Hepatocyte (in vitro differentiated cells): ENCODE measurements around the gene ZNF469. TPM values are rescaled to one million over a fixed set of nuclear protein-coding genes. Genes with fewer than 3 reads are reported as not detected.

ENCODE experiments used
- DNase-seq: peaks from one replicate; pipeline ENCODE4 v3.0.0-alpha.2; 2016; ENCODE audit warnings: low spot score
- H2AFZ ChIP-seq: fragments of 200-600 bp; sonication (generic); 2 replicates; pipeline ENCODE4 v1.6.0; 2016; ENCODE audit warnings: antibody characterized with exemption, mild to moderate bottlenecking
- H3K27ac ChIP-seq: fragments of 200-600 bp; sonication (generic); 2 replicates; pipeline ENCODE4 v1.5.1; 2016; ENCODE audit warnings: mild to moderate bottlenecking
- H3K27me3 ChIP-seq: fragments of 200-600 bp; sonication (generic); 2 replicates; pipeline ENCODE4 v1.6.1; 2016
- H3K36me3 ChIP-seq: fragments of 200-600 bp; sonication (generic); replicated peaks from 2 replicates; pipeline ENCODE4 v1.5.1; 2016; ENCODE audit warnings: low read depth; ENCODE audit not compliant: insufficient read depth
- H3K4me1 ChIP-seq: fragments of 200-600 bp; sonication (generic); 2 replicates; pipeline ENCODE4 v1.5.1; 2016; ENCODE audit warnings: mild to moderate bottlenecking, moderate library complexity; ENCODE audit not compliant: insufficient read depth
- H3K4me2 ChIP-seq: fragments of 200-600 bp; sonication (generic); 2 replicates; pipeline ENCODE4 v1.6.0; 2016
- H3K4me3 ChIP-seq: fragments of 200-600 bp; sonication (generic); 2 replicates; pipeline ENCODE4 v1.5.1; 2016; ENCODE audit warnings: mild to moderate bottlenecking
- H3K79me2 ChIP-seq: fragments of 200-600 bp; sonication (generic); 2 replicates; pipeline ENCODE4 v1.6.0; 2017; ENCODE audit warnings: mild to moderate bottlenecking
- H3K9me2 ChIP-seq: fragments of 200-600 bp; sonication (generic); replicated peaks from 2 replicates; pipeline ENCODE4 v1.6.0; 2017; ENCODE audit warnings: mild to moderate bottlenecking; ENCODE audit not compliant: insufficient read depth
- H3K9me3 ChIP-seq: fragments of 200-600 bp; sonication (generic); 2 replicates; pipeline ENCODE4 v1.5.1; 2016; ENCODE audit warnings: low read depth, mild to moderate bottlenecking
- H4K20me1 ChIP-seq: fragments of 200-600 bp; sonication (generic); 2 replicates; pipeline ENCODE4 v1.6.0; 2016; ENCODE audit warnings: mild to moderate bottlenecking; ENCODE audit not compliant: insufficient read depth, poor library complexity, severe bottlenecking
- CTCF ChIP-seq: fragments of 200-600 bp; sonication (generic); IDR thresholded peaks from 2 replicates; pipeline ENCODE4 v1.5.1; 2016; ENCODE audit warnings: antibody characterized with exemption, mild to moderate bottlenecking; ENCODE audit not compliant: poor library complexity
- EZH2 ChIP-seq: fragments of 200-600 bp; sonication (generic); IDR thresholded peaks from 2 replicates; pipeline ENCODE4 v1.6.1; 2016; ENCODE audit warnings: antibody characterized with exemption, mild to moderate bottlenecking, borderline replicate concordance
- EZH2phosphoT487 ChIP-seq: fragments of 200-600 bp; sonication (generic); IDR thresholded peaks from one replicate; pipeline ENCODE4 v1.6.1; 2018; ENCODE audit warnings: antibody characterized with exemption, mild to moderate bottlenecking, low read depth, moderate library complexity; ENCODE audit not compliant: unreplicated experiment, severe bottlenecking
- WGBS: methylation state at CpG from one replicate; pipeline ENCODE4 v1.1.6; 2016; ENCODE audit warnings: low lambda C conversion rate; ENCODE audit errors: missing lambda C conversion rate; 5-methylcytosine and 5-hydroxymethylcytosine counted together
- polyA plus RNA-seq: library from polyadenylated mRNA; unstranded; fragments of >200 nt; fragmentation: Nextera tagmentation; extraction: Ambion mirVana; gene quantifications from 2 replicates; pipeline ENCODE4 v1.2.1, GENCODE V29; 2016
- total RNA-seq: library from RNA; depleted of rRNA; stranded (reverse); fragments of >200 nt; gene quantifications from 2 replicates; pipeline ENCODE4 v1.2.3, GENCODE V29; 2014

The ZNF469 gene
- total and polyA plus RNA-seq, 2 experiments from 2014 or later, result 1.0 to 1.3 TPM

- no peaks in the 10 kb centered on the region for H4K20me1 ChIP-seq
- no peak for DNase-seq
- no peak overlapping the region for H2AFZ ChIP-seq
- no peak overlapping the region for H3K4me2 ChIP-seq
- H3K79me2 ChIP-seq, result no peaks in the 10 kb centered on the region
- no peaks in the 10 kb centered on the region for H3K9me3 ChIP-seq
- H3K4me3 ChIP-seq, result no peak overlapping the region
- no peaks in the 10 kb centered on the region for H3K27me3 ChIP-seq
- no peak overlapping the region for H3K27ac ChIP-seq
- WGBS, result 94% methylated on average over 17 of the region's 17 CpGs
- TF ChIP-seq EZH2, result no peak
- no peak for TF ChIP-seq EZH2phosphoT487
- TF ChIP-seq CTCF, result no peak
- no peaks in the 10 kb centered on the region for H3K9me2 ChIP-seq
- no peaks in the 10 kb centered on the region for H3K4me1 ChIP-seq
- no peaks in the 10 kb centered on the region for H3K36me3 ChIP-seq
These were observed 33.9 kb downstream of the ZNF469 start for GRCh38 chr16:88416686-88417085.

GRCh38 chr16:88417684-88418476 lies 35.1 kb downstream of the ZNF469 start:
- Histone ChIP-seq H4K20me1 (no peaks in the 10 kb centered on the region), H3K4me2 (no peak overlapping the region), H2AFZ (no peak overlapping the region), H3K4me1 (no peaks in the 10 kb centered on the region), H3K27me3 (no peaks in the 10 kb centered on the region), H3K36me3 (no peaks in the 10 kb centered on the region), H3K79me2 (no peaks in the 10 kb centered on the region), H3K9me3 (no peaks in the 10 kb centered on the region), H3K27ac (no peak overlapping the region), H3K9me2 (no peaks in the 10 kb centered on the region), H3K4me3 (no peak overlapping the region)
- DNase-seq, result no peak
- WGBS, result 88% methylated on average over 17 of the region's 17 CpGs
- TF ChIP-seq EZH2, result no peak
- no peak for TF ChIP-seq CTCF
- no peak for TF ChIP-seq EZH2phosphoT487

GRCh38 chr16:88418869-88419268 lies 36.1 kb downstream of the ZNF469 start:
- Histone ChIP-seq H3K4me1 (no peaks in the 10 kb centered on the region), H3K79me2 (no peaks in the 10 kb centered on the region), H2AFZ (no peak overlapping the region), H3K4me3 (no peak overlapping the region), H3K4me2 (no peak overlapping the region), H3K9me3 (no peaks in the 10 kb centered on the region), H3K27me3 (no peaks in the 10 kb centered on the region), H3K27ac (no peak overlapping the region), H4K20me1 (no peaks in the 10 kb centered on the region), H3K9me2 (no peaks in the 10 kb centered on the region), H3K36me3 (no peaks in the 10 kb centered on the region)
- no peak for TF ChIP-seq CTCF
- no peak for TF ChIP-seq EZH2
- TF ChIP-seq EZH2phosphoT487, result no peak
- 90% methylated on average over 18 of the region's 18 CpGs for WGBS
- no peak for DNase-seq
